NCI-H187 (cell line): Measurements from ENCODE around the gene PRTN3.
A peak's percentile ranks its signal among the peaks of the same experiment; 100 is the strongest.

ENCODE experiments used
- DNase-seq, 2 experiments: peaks; one replicate each; lab custom pipeline; 2025; lab: John Stamatoyannopoulos, UW

The PRTN3 gene, protein sequence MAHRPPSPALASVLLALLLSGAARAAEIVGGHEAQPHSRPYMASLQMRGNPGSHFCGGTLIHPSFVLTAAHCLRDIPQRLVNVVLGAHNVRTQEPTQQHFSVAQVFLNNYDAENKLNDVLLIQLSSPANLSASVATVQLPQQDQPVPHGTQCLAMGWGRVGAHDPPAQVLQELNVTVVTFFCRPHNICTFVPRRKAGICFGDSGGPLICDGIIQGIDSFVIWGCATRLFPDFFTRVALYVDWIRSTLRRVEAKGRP

DNA sequence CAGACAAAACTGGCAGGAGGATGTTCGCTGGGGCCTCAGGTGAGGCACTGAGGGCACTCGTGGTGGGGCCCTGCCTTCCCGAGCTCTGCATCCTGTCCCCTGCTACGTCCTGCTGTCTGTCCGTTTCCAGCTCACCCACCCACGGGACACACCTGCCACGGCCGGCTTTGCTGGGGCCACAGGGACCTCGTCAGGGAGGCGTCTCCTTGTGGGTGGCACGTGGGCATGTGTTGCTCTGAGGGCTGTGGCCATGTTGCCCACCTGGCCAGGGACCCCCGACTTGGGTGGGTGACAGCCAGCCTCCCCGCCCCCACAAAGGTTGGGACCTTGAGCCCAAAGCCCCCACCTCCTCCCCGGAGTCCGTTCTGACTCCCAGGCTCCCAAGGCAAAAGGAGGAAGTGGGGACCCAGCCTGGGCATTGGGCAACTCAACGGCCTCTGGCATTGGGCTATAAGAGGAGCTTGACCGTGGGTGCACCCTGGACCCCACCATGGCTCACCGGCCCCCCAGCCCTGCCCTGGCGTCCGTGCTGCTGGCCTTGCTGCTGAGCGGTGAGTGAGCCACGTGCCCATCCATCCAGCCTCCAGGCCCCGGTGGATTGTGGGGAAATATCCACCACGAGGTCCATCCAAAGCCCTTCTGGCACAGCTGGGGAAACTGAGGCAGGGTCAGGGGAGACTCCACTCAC is at the start of gene PRTN3:
TSS of gene PRTN3 (plus strand) at position 481 of the 688 bp plus-strand sequence. CDS start at position 491, 10 bp downstream.
- no peak for DNase-seq

DNA sequence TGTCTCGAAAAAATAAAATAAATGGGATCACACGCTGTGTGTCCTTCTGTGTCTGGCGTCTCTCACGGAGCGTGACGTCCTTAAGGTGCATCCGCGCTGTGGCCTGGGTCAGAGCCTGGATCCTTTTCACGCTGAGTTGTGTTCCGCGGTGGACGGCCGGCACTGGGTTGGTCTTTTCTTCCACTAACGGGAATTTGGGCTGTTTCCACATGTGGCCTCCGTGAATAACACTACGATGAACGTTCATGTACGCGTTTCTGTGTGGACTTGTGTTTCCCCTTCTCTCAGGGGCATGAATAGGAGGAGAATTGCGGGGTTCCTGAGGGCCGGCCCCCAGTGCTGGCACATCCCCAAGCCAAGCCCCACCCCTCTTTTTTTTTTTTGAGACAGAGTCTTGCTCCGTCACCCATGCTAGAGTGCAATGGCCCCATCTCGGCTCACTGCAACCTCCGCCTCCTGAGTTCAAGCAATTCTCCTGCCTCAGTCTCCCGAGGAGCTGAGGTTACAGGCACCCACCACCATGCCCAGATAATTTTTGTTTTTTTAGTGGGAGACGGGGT is 49.7 kb upstream of the PRTN3 start:
- no peak for DNase-seq

DNA sequence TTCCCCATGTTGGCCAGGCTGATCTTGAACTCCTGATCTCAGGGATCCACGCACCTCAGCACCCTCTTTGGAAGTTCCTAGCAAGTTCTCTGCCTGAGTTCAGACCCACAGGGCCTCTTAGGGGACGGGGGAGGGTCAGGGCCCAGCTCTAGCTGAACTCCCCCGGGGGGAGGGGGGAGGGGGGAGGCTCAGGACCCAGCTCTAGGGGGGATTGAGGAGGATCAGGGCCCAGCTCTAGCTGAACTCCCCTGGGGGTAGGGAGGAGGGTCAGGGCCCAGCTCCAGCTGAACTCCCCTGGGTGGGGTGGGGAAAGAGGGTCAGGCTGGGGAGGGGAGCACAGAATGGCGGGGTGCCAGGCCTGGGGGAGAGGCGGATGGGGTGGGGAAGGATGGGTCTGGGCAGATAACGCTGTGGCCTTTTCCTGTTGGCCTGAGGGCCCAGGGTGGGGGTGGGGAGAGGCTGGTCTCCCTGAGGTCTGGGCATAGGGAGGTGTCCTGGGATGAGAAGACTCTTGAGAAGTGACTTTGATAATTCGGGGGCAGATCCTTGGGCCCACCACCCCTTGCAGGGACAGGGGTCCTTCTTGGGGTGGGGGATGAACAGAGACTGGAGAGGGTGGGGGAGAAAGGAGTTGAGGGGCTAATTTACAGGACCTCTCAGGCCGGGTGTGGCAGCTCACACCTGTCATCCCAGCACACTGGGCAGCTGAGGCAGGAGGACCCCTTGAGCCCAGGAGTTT is 49.1 kb upstream of the PRTN3 start:
- DNase-seq = no peak

DNA sequence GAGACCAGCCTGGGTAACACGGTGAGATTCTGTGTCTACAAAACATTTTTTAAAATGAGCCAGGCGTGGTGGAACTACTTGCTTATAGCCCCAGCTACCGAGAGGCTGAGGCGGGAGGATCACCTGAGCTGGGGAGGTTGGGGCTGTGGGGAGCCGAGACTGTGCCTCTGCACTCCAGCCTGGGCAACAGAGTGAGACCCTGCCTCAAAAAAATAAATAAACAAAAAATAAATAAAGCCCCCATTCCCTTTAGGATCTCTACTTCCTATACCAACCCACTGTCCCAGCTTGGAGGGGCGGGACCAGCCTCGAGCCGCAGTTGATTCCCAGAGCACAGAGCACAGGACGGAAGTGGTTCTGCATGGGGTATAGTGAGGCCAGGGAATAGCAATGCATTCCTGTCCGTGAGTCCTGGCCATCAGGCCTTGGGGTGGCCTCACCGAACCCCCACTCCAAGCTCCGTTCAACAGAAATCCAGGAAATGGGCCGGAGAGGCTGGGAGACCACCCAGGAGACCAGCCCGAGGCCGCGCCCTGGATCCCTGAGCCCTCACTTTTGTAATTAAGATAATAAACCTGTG is 48.4 kb upstream of the PRTN3 start:
- no peak for DNase-seq

DNA sequence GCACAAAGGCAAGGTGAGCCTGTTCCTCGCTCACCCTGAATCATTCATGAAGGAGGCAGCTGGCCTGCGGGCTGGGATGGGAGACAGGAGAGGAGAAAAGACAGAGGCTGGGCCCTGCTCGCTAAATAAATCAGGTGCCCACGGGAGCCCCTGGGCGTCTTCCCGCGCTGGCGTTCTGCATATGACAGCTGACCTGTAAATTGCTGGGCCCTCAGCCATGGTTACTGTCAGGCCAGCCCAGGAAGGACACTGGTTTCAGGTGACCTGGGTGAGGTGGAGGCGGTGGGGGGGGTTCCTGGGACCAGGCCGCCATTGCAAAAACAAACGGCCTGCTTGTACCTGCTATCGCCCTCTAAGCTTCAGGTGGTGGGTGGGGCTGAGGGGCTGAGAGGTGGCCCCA is 47.0 kb upstream of the PRTN3 start:
- no peak for DNase-seq

DNA sequence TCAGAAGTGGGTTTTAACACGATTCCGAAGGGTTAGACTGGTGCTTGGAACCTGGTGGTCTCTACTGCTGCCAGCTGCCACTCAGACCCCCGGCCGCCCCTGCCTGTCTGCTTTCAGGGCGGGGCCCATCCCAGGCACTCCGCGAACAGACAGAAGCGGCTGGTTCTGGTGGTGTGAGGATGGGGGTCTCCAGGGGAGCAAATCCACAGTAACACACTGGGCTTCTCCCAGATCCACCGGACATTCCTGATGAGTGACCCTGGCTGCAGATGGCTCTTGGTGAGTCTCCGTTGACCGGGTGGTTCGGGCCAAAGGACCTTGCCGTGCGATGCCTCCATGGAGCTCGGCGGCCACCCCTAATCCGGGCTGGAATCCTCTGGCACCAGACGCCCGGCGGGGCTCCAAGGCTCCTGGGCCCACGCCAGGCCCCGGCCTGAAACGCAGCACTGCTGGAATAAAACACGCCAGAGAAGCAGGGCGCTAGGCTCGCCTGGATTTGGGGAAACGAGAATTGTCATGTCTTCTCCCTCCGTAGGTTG is 45.7 kb upstream of the PRTN3 start:
- no peak for DNase-seq

DNA sequence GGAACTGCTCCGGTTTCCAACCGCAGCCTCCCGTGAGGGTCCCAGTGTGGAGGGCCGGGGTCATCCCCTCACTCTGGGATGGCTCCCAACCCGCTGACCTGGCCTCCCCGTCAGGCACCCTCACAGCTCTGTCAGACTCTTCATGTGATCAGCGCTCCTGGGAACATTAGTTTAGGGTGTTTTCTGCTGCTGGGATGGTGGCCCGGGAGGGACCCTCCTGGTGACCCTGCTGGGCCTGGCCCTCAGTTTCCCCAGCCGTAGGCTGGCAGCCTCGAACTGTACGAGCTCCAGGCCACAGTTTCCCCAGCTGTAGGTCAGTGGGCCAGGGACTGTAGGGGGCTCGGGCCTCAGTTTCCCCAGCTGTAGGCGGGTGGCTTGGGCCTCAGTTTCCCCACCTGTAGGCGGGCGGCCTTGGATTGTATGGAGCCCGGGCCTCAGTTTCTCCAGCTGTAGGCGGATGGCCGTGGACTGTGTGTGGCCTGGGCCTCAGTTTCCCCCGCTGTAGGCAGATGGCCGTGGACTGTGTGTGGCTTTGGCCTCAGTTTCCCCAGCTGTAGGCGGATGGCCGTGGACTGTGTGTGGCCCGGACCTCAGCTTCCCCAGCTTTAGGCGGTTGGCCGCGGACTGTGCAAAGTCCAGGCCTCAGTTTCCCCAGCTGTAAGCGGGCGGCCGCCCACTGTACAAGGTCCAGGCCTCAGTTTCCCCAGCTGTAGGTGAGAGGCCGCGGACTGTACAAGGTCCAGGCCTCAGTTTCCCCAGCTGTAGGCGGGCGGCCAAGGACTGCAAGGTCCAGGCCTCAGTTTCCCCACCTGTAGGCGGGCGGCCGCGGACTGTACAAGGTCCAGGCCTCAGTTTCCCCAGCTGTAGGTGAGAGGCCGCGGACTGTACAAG is 44.9 kb upstream of the PRTN3 start:
- DNase-seq = no peak

DNA sequence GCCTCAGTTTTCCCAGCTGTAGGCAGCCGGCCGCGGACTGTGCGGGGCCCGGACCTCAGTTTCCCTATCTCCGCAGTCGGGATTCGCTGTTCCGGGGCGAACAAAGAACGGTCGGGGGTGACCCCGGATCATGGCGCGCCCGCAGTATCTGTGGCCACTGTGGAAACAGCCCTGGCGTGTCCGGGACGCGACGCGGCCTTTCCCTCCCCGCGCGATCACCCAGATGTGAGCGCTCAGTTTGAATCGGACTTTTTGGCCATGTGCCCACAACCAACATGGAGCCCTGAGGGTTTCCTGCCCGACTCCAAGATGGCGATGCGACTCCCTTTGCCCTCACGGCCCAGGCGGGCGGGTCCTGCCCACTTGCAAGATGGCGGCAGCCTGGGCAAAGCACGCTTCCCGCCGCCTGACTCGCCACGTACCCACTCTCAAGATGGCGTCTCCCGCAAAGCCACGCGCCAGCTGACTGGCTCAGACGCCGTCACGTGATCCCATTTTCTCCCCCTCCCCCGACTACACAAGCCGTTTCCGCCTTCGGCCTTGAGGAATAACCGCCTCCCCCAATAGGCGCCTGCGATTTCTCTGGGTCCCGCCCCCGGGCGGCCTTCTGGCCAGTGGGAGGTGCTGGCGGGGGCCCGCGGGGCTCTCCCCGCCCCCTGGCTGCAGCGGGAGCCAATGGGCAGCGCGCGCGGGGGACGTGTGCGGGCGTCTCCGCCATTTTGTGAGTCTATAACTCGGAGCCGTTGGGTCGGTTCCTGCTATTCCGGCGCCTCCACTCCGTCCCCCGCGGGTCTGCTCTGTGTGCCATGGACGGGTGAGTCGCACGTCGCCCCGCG is 43.9 kb upstream of the PRTN3 start, which contains the start of gene PTBP1:
TSS of gene PTBP1 (plus strand) at position 761 of the 836 bp plus-strand sequence. CDS start at position 807, 46 bp downstream.
- peak; percentile 98 to 100 for DNase-seq

DNA sequence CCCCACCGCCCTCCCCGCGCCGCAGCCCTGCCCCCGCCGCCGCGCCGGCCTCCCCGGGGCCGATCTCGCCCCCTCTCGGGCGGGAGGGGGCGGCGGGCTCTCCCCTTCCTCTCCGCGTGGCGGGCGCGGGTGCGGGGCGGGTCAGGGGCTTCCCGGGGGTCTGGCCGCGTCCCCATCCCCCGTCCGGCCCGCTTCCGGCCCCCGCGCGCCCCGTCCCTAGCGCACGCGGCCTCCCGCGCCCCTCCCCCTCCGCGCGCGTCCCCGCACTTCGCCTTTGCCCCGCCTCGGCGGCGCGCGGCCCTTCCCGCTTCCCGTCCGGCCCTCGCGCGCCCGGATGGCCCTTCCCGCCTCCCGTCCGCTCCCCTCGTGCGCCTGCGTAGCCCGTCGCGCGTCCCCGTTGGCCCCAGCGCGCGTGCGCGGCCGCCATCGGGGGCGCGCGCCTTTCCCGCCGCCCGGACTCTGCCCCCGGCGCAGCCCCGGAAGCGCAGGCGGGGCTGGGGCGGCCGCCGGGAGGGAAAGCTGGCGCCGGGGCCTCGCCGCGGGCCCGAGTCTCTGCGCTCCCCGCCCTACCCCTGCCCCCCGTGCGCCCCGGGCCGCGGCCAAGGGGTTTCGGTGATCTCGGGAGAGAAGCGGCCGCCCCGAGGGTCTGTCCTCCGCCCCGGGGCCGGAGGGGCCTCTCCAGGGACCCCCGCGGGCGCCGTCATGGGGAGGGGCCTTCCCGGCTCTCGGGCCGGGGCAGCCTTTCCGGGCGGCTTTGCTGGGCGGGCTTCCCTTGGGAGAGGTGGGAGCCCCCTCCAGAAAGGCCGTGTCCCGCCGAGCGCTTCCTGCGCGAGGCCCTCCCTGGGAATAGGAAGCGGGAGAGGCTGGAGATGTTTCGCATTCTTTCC is 43.0 kb upstream of the PRTN3 start:
- DNase-seq = peak; percentile 73 to 89

DNA sequence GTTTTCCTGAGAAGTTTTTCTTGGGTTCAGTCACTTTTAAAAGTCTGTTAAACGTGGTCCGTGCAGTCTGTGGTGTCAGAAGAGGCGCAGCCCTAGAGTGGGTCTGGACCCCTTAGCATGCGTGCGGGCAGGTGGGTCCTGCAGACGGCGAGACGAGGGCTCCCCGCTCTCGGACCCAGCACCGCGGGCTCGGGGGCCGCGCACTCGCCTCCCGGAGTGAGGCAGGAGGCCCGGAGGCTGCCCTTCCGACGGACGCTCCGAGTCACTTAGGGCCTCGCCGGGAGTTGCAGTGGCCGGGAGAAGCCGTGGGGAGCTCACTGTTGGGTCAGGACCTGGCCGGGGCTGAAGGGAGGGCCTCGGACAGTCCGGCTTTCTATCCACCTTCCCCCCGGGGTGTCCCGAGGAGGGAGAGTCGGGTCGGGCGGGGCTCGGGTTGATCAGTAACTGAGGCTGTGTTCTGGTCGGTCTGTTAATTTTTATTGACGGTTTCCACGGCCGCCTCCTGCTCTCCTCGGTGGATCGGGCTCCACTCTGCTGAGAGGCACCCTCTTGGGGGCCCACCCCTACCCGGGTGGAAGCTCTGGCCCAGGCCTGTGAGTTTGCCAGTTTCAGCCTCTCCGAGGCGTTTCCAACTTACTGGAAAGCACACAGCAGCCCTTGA is 42.3 kb upstream of the PRTN3 start:
- no peak for DNase-seq

DNA sequence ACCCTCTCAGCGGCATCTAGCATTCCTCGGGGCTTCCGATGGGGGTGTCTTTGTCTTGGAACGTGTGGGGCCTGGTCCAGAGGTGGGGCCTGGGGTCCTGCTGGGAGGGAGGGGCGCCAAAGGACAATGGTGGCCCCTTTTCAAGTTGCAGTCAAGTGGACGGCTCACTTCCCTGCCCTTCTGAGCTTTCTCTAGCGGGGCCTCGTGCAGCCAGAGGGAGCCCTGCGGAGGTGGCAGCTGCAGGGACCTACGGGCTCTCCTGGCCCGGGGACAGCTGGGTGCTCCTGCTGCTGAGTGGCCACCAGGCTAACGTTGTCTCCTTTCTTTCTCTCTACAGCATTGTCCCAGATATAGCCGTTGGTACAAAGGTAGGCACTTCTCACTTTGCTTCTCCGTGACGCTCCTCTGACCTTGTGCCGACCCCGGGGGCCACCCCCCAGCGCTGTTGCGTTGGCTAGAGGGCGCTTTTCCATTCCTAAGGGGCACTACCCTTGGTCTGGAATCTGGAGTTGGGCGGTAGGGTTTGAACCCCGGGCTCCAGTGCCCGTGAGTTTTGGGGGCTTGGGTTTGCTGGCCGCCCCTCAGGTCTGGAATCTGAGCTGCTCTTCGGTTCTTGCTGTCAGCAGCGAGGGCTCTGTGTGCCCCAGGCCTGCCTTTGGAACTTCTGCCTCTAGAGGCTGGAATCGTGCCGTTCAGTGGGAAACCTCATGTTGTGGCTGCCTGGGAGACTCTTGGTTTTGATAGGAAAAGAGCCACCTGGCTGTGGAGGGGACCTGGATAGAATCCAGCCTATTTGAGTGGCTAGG is 41.5 kb upstream of the PRTN3 start:
- no peak for DNase-seq

DNA sequence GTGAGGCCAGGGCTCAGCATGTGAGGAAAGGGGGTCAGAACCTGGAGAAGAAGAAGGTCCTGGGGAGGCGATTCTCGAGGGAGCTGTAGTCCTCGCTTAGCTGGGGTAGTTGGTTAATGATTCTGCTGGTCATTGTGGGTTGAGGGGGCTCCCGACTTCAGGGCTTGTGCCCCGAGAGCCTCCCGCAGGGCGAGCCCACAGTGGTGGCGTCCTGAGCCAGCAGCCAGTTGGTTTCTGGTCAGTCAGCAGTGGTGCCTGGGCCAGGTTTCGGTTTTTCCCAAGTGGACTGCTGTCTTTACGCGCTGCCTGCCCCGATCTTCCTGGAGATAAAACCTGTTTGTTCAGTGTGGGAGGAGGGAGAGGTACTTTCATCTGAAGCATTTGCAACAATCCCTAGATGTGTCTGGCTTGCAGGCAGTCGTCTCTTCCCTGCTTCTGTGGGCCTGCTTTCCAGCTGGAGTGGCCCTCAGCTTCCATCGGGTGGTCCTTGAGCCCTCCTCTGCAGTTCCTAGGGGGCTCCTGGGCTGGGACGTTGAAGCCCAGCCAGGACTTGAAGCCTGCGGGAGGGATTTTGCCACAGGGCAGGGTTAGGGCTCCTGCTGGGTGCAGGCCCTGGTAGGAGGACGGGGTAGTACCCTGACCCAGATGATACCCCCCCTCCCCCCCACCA is 40.3 kb upstream of the PRTN3 start:
- no peak for DNase-seq

DNA sequence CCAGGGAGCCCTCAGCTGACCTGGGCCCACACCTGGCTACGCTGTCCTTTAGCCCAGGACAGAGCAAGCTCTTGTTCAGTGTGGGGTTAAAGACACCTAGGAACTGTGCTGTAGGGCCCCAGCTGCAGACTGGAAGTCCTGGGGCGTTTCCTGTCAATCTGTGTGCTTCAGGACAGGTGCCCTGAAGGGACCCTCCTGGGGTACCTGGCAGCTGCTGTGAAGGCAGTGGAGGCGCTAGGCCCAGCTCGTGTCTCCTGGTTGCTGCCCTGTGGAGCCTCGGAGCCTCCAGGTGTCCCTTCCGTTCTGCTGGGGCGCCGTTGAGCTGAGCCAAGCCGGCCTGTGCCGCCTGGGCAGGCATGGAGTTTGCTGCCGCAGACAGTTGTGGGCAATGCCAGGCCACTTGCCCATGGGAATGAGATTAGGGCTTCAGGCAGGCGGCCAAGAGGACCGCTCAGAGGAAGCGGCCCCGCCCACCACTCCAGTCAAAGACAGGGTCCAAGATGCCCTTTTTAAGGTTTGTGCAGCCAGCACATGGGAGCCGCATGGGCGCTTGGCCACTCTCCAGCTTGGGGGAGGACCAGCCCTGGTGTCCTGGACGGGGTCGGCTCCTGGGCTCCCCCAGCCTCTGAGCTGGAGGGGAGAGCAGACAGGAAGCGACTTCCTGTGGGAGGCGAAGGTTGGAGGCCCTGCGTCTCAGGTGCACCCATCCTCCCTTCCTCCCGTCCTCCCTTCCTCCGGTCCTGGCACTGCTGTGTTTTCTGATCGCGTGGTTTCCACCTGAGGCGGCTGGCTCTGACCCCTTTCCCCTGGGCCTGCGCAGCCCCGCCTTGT is 39.6 kb upstream of the PRTN3 start:
- DNase-seq = no peak

DNA sequence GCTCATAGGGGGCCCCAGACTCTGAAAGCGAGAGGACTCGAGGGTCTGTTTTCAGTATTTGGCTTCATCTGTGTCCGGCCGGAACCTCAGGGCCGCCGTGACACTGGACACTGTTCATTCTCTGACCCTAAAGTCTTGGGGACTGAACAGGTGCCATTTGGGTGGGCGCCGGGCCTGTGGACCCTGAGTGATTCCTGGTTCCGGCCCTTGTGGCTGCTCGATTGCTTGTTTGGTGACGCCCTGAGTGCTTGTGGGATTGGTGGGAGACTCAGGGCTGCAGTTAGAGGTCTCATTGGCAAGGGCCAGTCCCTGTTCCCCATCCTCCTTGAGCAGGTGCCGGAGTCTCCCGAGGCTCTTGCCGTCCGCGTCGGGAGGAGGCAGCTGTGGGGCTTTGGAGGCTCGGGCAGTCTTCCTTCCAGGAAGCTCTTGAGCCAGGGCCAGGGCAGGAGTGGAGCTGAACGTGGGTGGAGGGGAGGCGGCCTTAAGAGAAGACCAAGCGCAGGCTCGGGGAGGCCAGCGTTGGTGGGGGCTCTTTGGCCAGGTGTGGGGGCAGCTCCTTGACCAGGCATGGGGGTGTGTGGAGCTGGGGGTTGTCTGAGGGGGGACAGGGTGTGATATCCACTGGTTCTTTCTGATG is 38.8 kb upstream of the PRTN3 start:
- no peak for DNase-seq

DNA sequence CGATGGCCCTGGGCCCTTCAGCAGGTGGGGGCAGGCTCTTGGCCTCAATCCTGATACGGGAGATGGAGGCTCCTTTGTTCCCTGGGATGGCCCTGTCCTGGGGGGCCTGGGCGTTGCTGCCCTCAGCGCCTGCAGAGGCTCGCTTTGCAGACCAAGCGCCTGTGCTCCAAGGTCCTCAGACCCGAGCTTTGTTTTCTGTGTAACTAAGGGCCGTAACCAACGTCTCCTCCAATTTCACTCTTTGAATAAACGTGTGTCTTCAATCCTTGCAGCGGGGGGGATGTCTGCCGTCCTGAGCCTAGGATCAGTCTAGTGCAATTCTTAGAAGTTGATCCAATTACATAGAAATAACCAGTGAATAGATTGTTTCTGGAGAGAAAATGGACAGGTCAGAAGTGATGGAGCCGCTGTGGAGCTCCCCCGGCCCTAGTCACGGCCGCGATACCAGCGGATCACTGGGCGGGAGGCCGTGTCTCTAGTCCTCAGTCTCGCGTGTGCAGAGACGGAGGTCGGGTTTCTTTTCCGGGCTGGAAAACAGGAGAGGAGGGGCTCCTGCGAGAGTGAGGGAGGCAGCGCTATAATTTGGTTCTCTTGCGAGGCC is 38.2 kb upstream of the PRTN3 start:
- DNase-seq = no peak
